Measurements from ENCODE around the gene CDK7.
"Not testable (repeated sequence)": the region's sequence is repeated elsewhere in the genome, so short reads cannot be mapped to it uniquely, and the experiment has no call there.

The CDK7 gene

DNA sequence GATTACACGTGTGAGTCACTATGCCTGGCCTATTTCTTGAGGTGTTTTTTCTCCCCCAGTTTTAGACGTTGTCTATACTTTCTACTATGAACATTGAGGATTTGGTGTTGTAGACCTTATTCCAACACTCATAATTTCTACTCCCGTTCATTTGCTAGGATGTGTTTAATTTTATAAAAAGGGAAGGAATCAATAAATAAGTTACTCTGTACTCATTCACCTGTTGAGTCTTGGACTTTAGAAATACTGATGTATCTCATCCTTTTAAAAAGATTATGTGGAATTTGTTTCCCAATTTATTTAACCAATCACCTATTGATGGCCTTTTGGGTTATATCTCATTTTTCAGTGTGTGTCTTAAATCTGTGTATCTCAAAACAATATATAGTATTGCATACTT is 3.2 kb downstream of the CDK7 start:
- DNase-seq (ENCODE audit: low read depth): no peak

DNA sequence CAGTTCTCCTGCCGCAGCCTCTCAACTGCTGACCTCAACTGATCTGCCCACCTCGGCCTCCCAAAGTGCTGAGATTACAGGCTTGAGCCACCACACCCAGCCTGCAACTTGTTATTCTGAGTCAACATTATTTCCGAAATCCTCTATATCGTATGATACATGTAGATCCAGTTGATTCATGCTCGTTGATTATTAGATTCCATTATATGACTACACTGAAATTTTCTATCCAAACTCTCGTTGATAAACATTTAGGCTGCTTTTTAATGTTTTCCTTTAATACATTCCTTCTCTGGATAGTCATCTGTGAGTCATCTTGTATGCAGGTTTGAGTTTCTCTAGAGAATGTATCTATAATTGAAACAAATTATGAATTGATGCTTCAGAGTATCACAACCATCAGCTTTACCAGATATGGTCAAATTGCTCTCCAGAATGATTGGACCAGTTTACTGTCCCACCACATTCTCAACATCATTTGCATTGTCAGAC is 4.1 kb downstream of the CDK7 start:
- no peak for DNase-seq (ENCODE audit: low read depth)

DNA sequence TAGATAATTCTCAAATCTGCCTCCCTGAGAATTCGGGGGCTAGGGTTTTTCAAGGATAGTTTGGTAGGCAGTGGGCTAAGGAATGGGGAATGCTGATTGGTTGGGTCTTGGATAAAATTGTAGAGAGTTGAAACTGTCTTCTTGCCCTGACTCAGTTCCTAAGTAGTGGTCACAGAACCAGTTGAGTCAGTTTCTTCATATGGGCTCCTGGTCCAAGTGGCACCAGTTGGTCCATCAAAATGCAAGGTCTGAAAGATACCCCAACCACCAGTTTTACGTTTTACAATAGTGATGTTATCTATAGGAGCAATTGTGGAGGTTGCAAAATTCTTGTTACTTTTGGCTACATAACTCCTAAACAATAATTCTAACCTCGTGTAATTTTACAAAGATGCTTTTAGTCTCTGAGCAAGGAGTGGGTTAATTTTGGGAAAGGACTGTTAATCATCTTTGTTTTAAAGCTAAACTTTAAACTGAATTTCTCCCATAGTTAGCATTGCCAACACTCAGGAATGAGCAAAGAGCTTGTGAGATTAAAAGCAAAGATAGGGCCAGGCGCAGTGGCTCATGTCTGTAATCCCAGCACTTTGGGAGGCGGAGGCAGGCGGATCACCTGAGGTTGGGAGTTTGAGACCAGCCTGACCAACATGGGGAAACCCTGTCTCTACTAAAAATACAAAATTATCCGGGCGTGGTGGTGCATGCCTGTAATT is 7.7 kb downstream of the CDK7 start:
- DNase-seq (ENCODE audit: low read depth): no peak

DNA sequence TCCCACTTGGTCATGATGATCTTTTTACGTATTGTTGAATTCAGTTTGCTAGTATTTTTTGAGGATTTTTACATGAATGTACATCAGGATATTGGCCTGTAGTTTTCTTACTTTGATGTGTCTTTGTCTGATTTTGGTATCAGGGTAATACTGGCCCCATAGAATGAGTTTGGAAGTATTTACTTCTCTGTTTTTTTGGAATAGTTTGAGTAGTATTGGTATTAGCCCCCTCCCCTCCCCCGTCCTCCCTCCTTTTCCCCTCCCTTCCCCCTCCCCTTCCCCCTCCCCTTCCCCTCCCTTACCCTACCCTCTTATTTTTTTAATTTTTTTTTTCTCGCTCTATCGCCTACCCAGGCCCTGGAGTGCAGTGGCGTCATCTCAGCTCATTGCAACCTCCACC is 10.3 kb downstream of the CDK7 start:
- no peak for DNase-seq (ENCODE audit: low read depth)

DNA sequence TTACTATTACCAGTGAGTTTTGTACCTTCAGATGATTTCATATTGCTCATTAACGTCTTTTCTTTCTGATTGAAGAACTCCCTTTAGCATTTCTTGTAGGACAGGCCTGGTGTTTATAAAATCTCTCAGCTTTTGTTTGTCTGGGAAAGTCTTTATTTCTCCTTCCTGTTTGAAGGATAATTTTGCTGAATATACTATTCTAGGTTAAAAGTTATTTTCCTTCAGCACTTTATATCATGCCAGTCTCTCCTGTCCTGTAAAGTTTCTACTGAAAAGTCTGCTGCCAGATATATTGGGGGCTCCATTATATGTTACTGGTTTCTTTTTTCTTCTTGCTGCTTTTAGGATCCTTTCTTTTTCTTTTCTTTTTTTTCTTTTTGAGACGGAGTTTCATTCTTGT is 13.3 kb downstream of the CDK7 start:
- DNase-seq (ENCODE audit: low read depth): no peak

DNA sequence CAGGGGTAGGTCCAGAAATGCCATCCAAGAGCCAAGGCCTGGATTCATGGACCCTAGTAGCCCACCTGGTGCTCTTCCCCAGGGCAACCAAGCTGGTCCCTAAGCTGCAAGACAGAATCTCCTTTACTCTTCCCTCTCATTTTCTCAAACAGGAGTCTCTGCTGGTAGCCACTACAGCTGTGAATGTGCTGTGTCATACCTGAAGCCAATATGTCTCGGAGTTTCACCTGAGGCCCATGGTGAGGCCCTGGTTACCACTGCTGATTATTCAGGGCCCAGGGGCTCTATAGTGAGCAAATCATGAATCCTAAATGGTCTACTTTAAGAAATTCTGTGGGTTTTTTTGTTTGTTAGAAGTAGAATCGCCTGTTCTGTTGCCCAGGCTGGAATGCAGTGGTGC is 15.9 kb downstream of the CDK7 start:
- DNase-seq (ENCODE audit: low read depth): no peak

DNA sequence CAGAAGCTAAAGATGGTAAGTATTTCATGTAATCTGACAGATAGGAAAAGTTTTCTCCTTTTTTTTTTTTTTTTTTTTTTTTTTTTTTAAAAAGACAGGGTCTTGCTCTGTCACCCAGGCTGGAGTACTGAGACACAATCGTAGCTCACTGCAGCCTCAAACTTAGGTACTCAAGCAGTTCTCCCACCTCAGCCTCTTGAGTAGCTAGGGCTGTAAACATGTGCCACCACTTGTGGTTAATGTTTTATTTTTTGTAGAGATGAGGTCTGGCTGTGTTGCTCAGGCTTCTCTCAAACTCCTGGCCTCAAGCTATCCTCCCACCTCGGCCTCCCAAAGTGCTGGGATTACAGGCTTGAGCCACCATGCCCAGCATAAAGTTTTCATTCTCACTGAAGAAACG is 17.8 kb downstream of the CDK7 start:
- DNase-seq (ENCODE audit: low read depth): no peak

DNA sequence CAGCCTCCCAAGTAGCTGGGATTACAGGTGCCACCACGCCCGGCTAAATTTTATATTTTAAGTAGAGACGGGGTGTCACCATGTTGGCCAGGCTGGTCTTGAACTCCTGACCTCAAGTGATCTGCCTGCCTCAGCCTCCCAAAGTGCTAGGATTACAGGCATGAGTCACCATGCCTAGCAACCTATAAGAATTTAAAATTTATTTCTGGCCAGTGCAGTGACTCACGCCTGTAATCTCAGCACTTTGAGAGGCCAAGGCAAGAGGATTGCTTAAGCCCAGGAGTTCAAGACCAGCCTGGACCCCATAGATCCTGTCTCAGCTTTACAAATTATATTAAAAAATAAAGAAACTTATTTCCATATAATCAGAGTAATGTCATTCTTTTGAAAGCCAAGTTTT is 21.3 kb downstream of the CDK7 start:
- not testable (repeated sequence) for DNase-seq (ENCODE audit: low read depth)

DNA sequence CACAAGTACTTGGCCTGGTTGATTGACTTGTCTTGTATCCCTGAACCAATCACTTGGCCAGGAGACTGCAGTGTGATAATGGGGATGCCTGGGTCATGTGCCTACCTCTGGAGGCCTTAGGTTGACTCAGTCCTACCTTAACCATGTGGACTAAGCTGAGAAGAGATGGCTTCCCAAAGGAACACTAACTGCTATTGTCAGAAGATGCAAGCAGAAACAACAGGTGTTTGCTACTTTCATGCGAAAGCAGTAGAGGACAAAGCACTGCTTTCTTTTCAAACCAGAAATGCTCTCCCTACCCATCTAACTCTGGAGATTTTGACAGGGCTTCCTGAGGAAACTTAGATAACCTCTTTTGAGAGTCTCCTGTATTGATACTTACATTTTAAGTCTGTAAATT is 22.9 kb downstream of the CDK7 start:
- DNase-seq (ENCODE audit: low read depth): no peak

DNA sequence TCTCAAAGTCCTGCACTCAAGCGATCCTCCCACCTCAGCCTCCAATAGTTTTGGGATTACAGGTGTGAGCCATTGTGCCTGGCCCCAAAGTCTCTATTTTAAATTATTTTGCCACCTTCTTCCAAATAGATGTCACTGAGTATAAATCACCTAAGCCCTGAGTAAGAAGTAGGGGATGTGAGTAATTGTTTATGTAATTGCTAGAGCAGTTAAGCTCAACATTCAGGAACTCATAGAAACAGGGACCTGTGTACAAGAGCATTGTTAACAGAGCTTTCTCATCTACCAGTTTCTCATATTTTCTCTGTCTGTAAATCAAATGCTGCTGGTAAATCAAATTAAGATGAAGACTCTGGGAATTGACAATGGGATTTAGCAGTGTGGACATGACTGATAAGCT is 26.3 kb downstream of the CDK7 start:
- DNase-seq (ENCODE audit: low read depth): no peak

DNA sequence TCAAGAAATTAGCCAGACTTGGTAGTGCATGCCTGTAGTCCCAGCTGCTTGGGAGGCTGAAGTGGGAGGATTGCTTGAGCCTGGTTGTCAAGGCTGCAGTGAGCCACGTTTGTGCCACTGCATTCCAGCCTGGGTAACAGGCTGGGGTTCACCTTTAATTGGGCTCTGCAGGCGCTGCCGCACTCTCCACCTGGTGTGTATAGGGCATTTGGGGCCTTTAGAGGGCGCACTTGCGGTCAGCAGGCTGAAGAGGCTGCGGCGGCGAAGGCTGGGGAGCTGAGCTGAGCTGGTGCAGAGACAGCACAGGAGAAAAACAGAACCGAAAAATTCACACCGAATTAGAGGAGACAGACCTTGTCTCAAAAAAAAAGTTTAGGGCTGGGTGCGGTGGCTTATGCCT is 31.2 kb downstream of the CDK7 start:
- no peak for DNase-seq (ENCODE audit: low read depth)

DNA sequence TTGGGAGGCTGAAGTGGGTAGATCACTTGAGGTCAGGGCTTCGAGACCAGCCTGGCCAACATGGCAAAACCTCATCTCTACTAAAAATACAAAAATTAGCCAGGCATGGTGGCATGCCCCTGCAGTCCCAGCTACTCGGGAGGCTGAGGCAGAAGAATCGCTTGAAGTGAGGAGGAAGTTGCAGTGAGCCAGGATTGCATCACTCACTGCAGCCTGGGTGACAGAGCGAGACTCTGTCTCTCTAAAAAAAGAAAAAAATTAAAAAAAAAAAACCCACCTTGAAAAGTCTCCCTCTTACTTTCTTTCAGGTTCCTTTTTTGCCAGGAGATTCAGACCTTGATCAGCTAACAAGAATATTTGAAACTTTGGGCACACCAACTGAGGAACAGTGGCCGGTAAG is 34.2 kb downstream of the CDK7 start:
- DNase-seq (ENCODE audit: low read depth): no peak

DNA sequence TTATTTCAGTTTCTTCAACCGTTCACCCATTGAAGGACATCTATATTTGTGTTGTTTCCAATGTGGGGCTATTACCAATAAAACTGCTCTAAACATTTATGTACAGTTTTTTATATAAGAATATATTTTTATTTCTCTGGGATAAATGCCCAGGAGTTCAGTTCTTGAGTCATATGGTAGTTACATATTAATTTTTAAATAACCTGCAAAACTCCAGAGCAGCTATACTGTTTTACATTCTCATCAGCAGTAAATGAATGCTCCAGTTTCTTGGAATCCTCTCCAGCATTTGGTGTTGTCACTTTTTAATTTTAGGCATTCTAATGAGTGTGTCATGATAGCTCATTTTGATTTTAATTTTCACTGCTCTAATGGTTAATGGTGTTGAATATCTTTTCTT is 36.2 kb downstream of the CDK7 start:
- no peak for DNase-seq (ENCODE audit: low read depth)

DNA sequence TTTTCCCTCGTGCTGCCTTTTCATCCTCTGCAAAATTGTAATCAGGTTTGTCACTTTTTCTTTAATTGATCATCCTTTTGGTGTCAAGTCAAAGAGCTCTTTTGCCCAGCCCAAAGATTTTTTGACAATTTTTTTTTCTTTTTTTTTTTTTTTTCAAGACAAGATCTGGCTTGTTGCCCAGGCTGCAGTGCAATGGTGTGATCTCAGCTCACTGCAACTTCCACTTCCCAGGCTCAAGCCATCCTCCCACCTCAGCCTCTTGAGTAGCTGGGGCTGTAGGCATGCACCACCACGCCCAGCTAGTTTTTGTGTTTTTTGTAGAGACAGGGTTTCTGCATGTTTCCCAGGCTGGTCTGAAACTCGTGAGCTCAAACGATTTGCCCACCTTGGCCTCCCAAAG is 36.7 kb downstream of the CDK7 start:
- no peak for DNase-seq (ENCODE audit: low read depth)

DNA sequence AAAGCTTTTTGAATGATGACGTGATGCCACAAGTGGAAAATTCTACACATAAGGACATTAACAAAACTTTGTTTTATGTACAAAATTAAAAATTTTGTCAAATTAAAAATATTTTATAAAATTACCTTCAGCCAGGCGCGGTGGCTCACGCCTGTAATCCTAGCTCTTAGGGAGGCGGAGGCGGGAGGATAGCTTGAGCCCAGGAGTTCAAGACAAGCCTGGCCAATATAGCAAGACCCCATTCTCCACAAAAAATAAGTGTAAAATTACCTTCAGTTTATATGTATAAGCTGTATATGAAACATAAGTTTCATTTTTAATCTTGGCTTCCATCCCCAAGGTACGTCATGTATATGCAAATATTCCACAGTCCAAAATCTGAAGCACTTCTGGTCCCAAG is 40.9 kb downstream of the CDK7 start:
- no peak for DNase-seq (ENCODE audit: low read depth)

DNA sequence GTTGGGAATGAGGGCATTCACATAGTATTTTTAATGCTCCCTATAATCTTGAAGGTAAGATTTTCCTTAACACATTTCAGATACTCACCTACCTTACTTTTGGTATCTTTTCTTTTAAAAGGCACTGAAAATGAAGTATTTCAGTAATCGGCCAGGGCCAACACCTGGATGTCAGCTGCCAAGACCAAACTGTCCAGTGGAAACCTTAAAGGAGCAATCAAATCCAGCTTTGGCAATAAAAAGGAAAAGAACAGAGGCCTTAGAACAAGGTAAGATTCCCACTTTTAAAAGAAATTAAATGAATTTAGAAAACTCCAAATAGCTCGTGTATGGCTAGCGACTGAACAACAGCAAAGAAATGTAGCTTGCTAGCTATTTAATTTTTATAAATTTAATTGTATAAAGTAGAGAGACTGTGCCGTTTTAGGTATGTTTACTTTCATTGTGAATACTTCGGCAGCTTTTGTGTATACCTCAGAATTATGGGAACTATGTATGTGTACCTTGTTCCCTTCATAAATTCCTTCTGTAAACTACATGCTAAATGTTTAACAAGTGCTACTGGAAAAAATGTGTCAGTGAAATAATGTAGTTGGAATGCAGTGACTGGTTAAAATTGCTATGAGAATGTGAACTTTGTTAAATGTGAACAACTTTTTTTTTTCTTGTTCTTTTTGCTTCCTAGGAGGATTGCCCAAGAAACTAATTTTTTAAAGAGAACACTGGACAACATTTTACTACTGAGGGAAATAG is 41.9 kb downstream of the CDK7 start:
- DNase-seq (ENCODE audit: low read depth): no peak

DNA sequence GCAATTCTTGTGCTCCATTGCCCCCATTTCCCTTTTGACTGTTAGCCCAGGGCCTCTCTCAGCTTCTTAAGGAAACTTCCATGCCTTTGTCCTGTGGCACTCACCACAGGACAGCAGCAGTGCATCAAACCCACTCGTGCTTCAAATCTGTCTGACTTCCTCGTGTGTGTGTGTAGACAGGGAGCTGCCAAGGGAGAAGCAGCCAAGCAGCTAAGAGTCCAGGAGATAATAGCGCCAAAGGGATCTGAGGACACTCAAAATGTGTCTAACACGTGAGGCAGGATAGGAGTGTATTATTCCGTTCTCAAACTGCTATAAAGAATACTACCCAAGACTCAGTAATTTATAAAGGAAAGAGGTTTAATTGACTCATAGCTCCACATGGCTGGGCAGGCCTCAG is 44.8 kb downstream of the CDK7 start:
- no peak for DNase-seq (ENCODE audit: low read depth)

DNA sequence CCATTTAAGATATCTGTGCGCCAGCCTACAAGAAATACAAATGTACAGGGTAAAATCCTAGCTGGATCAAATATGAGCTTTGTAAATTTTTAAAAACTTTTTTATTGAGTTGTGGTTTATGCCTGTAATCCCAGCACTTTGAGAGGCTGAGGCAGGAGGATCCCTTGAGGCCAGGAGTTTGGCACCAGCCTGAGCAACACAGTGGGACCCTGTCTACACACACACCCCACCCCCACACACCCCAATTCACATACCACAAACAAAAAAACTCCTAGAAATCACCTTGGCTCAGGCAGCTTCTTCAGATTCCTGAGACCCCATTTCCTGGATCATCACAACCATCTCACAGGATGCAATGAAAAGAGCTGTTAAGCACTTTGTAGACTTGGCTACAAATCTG is 46.4 kb downstream of the CDK7 start:
- DNase-seq (ENCODE audit: low read depth): no peak

DNA sequence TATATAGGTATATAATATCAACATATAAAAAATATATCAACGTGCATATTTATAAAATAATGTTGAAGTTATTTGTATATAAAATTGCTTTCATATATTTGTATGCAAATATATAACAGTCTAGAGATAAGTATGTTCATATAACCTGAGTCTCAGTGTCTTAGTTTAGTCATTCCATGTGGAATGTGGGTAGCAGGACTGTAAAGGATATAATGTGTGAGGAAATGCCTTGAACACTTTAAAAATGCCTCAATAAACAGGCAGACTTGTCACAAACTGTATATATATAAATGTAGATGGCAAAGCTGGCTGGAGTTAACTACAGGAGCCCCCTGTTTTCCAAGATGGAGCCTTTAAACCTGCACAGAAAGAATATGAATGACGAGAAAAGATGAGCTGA is 49.5 kb downstream of the CDK7 start:
- no peak for DNase-seq (ENCODE audit: low read depth)

DNA sequence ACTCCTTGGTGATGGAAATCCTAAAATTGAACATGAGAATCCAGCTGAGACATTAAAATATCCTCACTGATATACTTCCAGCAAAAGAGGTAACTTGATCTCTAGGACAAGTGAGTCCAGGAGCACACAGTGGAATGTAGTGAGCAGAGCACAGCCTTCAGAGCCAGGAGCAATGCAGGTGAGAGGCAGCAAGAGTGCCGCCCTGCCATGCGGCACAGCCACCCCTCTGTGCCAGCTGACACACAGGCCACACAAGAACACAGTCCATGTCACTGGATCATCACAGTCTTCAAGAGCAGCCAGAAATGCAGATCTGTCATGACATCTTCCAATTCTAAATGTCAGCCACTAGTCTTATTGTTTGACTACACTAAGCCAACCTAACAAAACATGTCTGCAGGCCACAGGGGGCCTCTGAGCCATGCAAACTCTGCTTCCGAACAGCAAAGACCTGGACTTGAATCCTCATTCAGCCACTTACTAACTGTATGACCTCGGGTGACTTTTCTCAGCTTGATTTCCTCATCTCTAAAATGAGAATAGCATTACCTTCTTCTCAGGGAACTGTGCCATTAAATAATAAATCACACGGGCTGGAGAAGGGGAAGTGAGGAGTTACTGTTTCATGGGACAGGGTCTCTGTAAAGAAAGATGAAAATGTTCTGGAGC is 50.9 kb downstream of the CDK7 start:
- no peak for DNase-seq (ENCODE audit: low read depth)

DNA sequence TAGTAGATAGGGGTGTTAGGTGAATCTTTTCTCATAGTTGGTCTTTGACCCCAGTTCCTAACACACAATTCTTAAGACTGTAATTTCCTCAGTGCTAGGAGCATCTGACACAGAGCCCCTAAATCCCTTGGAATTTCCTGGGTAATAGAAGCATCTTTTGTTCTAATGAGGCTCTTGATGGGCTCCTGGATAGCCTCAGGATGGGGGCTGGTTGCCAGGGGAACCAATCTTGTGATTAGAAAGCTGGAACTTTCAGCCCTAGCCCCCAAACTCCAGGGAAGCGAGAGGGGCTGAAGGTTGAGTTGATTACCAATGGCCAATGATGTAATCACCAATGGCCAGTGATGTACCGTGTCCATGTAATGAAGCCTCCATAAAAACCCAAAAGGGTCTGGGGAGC is 53.4 kb downstream of the CDK7 start:
- no peak for DNase-seq (ENCODE audit: low read depth)

DNA sequence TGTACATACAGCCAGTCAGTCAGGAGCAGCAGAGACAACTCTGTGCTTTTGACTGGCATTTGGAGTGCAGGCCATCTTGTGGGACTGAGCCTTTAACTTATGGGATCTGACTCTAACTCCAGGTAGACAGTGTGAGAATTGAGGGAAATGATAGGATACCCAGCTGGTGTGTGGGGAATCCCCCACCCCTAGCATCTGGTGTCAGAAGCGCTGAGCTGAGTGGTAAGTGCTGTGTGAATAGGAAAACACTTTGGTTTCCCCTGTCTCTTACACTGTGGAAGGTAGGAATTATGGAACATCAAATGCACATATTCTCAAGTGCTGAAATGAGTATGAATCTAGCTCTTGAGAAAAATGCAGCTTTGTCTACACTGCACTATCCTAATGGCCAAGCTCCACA is 54.0 kb downstream of the CDK7 start:
- no peak for DNase-seq (ENCODE audit: low read depth)

DNA sequence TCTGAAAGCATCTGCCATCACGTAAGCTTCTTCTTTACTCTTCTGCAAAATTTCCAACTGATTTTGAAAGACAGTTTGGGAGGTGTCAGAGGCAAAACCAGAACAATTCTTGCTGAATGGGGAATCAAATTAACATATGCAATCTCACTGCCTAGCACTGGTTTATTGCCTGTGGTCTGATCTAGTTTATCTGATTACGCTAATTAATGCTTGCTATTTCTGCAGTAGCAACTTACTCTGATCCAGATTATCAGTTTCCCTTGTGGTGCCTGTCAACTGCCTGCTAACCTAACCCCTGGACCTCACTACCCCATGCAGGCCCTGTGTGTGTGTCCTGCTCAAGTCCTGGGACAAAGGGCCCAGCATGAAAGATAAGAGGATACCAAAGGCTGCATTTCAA is 57.6 kb downstream of the CDK7 start:
- no peak for DNase-seq (ENCODE audit: low read depth)
